ENCODE measurements around the gene TLL1.

Gene TLL1

DNA sequence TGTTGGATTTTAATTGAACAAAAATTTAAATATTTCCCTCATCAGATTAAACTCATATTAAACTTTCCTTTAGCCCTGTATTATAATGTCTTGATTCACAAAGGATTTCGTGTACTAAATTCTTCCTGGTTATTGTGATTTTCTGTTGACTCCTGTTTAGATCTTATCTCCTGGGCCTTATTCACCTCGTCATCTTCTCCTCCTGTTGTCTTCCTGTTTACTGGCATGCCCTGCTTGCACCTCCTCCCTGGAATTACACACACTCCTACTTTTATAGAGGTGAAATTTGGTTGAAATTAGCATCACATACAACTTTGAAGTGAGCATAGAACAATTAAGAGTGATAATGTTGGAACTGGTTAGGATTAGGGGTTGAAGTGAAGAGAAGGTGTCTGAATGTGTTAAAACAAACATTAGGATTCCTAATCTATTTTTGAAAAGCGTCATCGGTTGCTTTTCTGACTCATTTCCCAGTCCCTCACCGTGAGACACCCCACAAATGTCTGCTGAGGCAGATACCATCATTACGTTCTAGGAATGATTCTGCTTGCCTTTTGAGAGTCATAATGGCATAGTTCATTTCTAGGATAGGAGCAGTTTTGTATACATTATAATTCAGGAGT, 32.5 kb downstream of the TLL1 start:
- DNase-seq = no peak

DNA sequence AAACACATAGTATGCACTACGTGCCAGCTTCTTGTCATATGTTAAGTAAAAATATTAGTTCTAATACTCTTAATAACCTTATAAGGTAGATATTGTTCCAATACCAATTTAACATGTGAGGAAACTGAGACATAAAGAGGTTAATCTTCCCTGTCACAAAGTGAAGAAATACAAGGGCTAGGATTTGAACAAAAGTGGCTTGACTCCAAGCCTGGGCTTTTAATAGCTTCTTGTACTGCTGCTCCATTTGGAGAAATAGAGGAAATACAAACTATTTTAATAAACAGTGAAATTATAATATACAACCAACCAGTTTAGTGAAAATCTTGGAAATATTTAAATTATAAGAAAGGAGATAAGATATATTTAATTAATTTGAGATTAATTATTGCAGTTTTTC, 33.2 kb downstream of the TLL1 start:
- no peak for DNase-seq

- no peak for DNase-seq
These were observed 36.9 kb downstream of the TLL1 start for GRCh38 chr4:165909947-165910346.

GRCh38 chr4:165915215-165915614, 42.2 kb downstream of the TLL1 start:
- no peak for DNase-seq

DNA sequence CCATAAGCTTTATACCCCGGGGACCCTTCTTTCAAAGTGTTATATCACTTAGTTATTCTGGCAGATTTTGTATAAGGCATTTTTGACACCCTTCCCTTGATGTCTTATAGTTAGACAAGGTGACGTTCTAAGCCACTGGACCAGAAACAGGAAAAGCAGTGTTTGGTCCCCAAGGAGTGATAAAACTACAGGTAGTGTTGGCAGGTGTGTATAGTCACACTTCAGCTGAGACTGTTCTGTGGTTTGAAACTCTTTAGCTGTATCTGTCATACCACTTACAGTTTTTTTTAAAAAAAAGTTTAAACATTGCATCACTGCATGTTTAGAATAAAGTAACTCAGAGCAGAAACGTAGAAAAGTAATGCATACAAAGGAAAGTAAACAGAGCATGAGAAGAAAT, 48.5 kb downstream of the TLL1 start:
- DNase-seq = no peak

DNA sequence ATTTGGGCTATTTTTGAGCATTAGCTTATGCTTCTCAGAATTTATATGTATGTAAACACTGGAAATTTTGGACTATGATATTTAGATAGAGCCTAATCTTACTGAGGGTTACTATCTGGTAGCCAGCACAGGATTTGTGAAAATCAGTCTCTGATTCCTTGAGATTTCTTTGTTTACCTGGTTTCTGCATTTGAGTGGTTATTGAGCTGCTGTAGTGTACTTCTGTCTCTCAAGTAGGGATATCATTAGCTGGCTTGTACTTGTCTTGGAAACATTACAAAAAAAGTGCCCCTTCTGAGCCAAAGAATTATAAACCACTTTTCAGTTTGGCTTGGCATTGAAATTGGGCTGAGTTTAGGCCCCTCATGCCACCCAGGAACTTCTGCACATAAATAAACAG, 49.7 kb downstream of the TLL1 start:
- no peak for DNase-seq

DNA sequence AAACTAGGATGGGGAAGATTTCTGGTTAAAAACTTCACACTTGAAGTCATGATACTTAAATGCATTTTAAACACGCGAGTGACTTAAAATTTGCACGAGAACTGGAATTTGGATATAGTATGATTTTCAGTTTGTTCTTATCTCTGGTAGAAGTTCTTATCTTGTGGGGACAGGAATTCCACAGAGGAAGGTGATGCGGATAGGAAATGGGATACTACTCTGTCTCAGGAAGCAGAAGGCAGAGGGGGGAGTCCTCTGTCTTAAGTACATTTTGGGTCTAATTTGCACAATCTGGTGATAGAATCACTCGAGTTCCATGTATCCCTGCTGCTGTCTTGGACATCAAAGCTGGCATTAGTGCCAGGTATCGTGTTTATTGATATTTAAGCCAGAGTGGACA, 53.3 kb downstream of the TLL1 start:
- no peak for DNase-seq

- no peak for DNase-seq
These were observed 54.3 kb downstream of the TLL1 start for GRCh38 chr4:165927366-165927765.

- DNase-seq = no peak
These were observed 54.8 kb downstream of the TLL1 start for GRCh38 chr4:165927815-165928214.

- DNase-seq = no peak
These were observed 55.6 kb downstream of the TLL1 start for GRCh38 chr4:165928601-165929000.

DNA sequence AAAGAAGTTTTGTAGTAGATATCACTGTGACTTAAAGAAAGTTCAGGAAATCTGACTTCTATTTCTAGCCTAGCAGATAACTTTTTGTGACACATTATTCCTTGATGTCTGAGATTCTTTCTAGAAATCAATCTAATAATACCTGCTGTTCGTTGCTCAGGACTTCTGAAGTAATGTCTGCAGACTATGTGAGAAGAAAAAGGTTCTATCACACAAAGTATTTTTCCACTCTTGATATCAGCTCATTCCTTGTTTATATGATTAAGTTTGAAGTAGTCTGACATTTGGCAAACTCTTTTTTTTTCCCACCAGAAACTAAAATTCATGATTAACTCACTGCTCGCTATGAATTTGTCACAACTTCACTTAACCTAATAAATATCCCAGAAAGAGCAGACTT, 56.6 kb downstream of the TLL1 start:
- DNase-seq = no peak

DNA sequence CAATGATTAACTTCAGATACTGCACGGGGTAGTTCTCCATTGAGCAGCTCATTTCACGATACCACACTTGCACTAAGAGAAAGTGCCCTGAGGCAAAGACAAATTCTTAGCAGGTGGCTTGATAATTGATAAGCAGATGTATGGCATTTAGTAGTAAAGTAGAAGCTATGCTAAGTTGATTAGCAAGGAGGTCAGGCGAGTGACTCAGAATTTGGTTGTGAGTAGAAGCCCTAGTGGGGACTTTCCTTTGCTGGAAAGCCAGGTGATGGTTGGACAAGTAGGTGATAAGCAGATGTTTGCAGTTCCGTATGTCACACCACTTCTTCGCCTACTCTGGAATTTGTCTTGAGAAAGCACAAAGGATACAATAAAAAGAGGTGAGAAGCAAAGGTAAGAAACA, 58.7 kb downstream of the TLL1 start:
- DNase-seq = no peak

- no peak for DNase-seq
These were observed 71.9 kb downstream of the TLL1 start for GRCh38 chr4:165944900-165945299.

GRCh38 chr4:165945991-165946390, 73.0 kb downstream of the TLL1 start:
- no peak for DNase-seq

DNA sequence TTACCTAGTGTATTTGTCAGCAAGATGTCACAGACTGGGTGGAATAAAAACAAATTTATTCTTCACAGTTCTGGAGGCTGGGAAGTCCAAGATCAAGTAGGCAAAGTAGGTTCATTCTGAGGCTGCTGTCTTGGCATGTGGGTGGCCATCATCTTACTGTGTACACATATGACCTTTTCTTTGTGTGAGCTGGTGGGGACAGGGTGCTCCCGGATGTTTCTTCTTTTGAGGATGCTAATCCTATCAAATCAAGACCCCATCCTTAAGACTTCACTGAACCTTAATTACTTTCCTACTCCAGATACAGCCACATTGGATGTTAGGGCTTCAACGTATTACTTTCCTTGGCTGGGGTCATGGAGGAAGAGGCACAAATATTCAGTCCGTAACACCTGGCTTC, 74.0 kb downstream of the TLL1 start:
- no peak for DNase-seq

- DNase-seq = no peak
These were observed 80.1 kb downstream of the TLL1 start for GRCh38 chr4:165953181-165953580.

- no peak for DNase-seq
These were observed 90.6 kb downstream of the TLL1 start for GRCh38 chr4:165963621-165964020.

DNA sequence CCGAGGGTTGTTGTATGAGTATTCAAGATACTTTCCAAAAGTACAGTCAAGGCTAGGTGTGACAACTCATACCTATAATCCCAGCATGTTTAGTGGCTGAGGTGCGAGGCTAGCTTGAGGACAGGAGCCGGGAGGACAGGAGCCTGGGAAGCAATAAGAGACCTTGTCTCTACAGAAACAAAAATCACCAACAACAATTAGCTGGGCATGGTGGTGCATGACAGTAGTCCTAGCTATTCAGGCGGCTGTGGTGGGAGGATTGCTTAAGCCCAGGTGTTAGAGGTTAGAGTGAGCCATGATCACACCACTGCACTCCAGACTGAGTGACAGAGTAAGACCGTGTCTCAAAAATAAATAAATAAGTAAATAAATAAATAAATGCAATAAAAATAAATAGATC, 91.6 kb downstream of the TLL1 start:
- no peak for DNase-seq

GRCh38 chr4:165965503-165965902, 92.5 kb downstream of the TLL1 start:
- DNase-seq = no peak

DNA sequence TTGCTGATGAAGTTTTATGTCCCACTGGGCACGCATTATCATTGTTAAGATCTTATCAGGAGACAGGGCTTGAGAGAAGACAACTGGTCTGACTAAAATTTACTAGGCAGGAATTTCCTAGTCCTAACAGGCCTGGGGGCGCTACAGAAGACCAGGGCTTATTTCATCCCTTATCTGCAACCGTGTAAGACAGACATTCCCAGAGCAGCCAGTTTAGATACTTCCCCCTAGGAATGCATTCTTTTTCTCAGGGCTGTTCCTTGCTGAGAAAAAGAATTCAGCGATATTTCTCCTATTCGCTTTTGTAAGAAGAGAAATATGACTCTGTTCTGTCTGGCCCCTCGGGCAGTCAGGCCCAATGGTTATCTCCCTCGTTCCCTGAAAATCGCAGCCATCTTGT, 93.8 kb downstream of the TLL1 start:
- no peak for DNase-seq

DNA sequence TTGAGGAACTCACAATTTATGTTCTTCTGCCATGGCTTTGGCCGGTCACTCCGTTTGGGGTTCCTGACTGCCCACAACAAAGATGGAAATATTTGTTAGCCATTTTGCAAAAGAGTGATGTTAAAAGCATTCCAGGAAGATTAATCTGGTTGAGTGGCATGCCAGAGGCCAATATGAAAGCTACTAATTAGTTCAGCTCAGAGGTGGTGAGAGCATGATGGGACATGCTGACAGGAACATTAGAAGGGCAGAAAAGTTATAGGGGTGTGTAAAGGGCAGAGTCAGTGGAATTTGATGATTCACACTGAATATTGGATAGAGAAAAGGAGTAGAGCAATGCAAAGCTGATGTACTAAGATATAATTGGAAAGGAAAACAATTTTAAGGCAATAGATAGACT, 94.4 kb downstream of the TLL1 start:
- DNase-seq = no peak

- no peak for DNase-seq
These were observed 97.8 kb downstream of the TLL1 start for GRCh38 chr4:165970703-165971420.

GRCh38 chr4:165971446-165971845, 98.4 kb downstream of the TLL1 start:
- DNase-seq = no peak

GRCh38 chr4:165971933-165972332, 98.9 kb downstream of the TLL1 start:
- no peak for DNase-seq

GRCh38 chr4:165972747-165973146, 99.7 kb downstream of the TLL1 start:
- DNase-seq = no peak
